A549 (cell line): ENCODE data around the gene HPS5. TPM values are rescaled to one million over a fixed set of nuclear protein-coding genes. Genes with fewer than 3 reads are reported as not detected.

ENCODE experiments used
- ATAC-seq, 2 experiments: fragments of 200-7000 bp in 1 of 2; fragments of >200 bp in 1 of 2; cut with Nextera tagmentation in 1 of 2; cut with Tn5 transposase in 1 of 2; 3 replicates each; pipeline versions ENCODE4 v1.8.0 to v1.9.1; 2018 to 2020; ENCODE audit warnings: mild to moderate bottlenecking in 1 of 2, moderate library complexity in 1 of 2
- CTCF ChIA-PET: fragments of 300-600 bp; sonication (Branson Sonifier 250); formaldehyde crosslinking; extraction: SDS; loops from one replicate; lab custom pipeline; 2021; ENCODE audit warnings: antibody characterized with exemption, inconsistent platforms; lab: Yijun Ruan, JAX
- POLR2A ChIA-PET: fragments of 350-600 bp; formaldehyde crosslinking; extraction: SDS; loops from one replicate; lab custom pipeline; 2021; ENCODE audit warnings: antibody characterized with exemption, inconsistent platforms; lab: Yijun Ruan, JAX
- DNase-seq, 2 experiments: peaks; one replicate each; pipeline versions ENCODE4 v3.0.0 to v3.0.0-alpha.2; 2011 to 2016; ENCODE audit warnings: low read depth in 1 of 2, low spot score in 1 of 2
- FAIRE-seq: peaks from 2 replicates; lab custom pipeline; 2011; peaks lifted over from hg19 to GRCh38; lab: Jason Lieb, UNC
- H3K27ac ChIP-seq, 2 experiments: fragments of >200 bp; sonication (Bioruptor Twin); formaldehyde crosslinking; 3 replicates each; pipeline ENCODE4 v1.5.1; 2016 to 2017
- H3K4me1 ChIP-seq: fragments of >200 bp; sonication (Bioruptor Twin); formaldehyde crosslinking; 3 replicates; pipeline ENCODE4 v1.6.1; 2016
- H3K4me2 ChIP-seq: fragments of >200 bp; sonication (Bioruptor Twin); formaldehyde crosslinking; 3 replicates; pipeline ENCODE4 v1.6.1; 2016
- H3K4me3 ChIP-seq: fragments of >200 bp; sonication (Bioruptor Twin); formaldehyde crosslinking; 3 replicates; pipeline ENCODE4 v1.5.1; 2016
- H3K9me3 ChIP-seq: fragments of >200 bp; sonication (Bioruptor Twin); formaldehyde crosslinking; 3 replicates; pipeline ENCODE4 v1.6.1; 2016
- BHLHE40 ChIP-seq: IDR thresholded peaks from 2 replicates; pipeline ENCODE4 v1.6.1; 2012; ENCODE audit warnings: low read depth, low read length, inconsistent platforms
- CBX8 ChIP-seq: fragments of 200-600 bp; sonication (generic); IDR thresholded peaks from 2 replicates; pipeline ENCODE4 v1.6.1; 2016
- HOXB13 ChIP-seq: fragments of 250-450 bp; sonication (Bioruptor Pico); IDR thresholded peaks from 2 replicates; pipeline ENCODE4 v1.5.0; 2020; ENCODE audit warnings: low read depth, mild to moderate bottlenecking, moderate library complexity
- HOXB5 ChIP-seq: fragments of 250-450 bp; sonication (Bioruptor Pico); IDR thresholded peaks from 2 replicates; pipeline ENCODE4 v1.5.0; 2020; ENCODE audit warnings: mild to moderate bottlenecking, moderate library complexity
- JUNB ChIP-seq: fragments of >200 bp; sonication (Bioruptor Twin); formaldehyde crosslinking; IDR thresholded peaks from 2 replicates; pipeline ENCODE4 v1.6.1; 2016
- KDM1A ChIP-seq: fragments of 200-600 bp; sonication (generic); IDR thresholded peaks from 2 replicates; pipeline ENCODE4 v1.6.1; 2016; ENCODE audit warnings: low read depth, mild to moderate bottlenecking
- NFE2L2 ChIP-seq: fragments of 150-350 bp; conservative IDR thresholded peaks from 2 replicates; pipeline ENCODE4 v1.6.1; 2014; ENCODE audit warnings: low read length
- POLR2AphosphoS2 ChIP-seq: conservative IDR thresholded peaks from 2 replicates; pipeline ENCODE4 v1.6.1; 2012; ENCODE audit warnings: low read length, improper control_type of control experiment, inconsistent platforms
- RAD21 ChIP-seq, 2 experiments: fragments of >200 bp in 1 of 2; sonication (Bioruptor Twin) in 1 of 2; formaldehyde crosslinking in 1 of 2; IDR thresholded peaks in 1 of 2; conservative IDR thresholded peaks in 1 of 2; 2 replicates in 1 of 2; 3 replicates in 1 of 2; pipeline ENCODE4 v1.6.1; 2012 to 2018; ENCODE audit warnings: inconsistent platforms in 1 of 2
- RFX5 ChIP-seq: fragments of 450-650 bp; IDR thresholded peaks from 2 replicates; pipeline ENCODE4 v1.7.1; 2014; ENCODE audit warnings: antibody characterized with exemption, mild to moderate bottlenecking, moderate library complexity
- RNF2 ChIP-seq: fragments of 200-600 bp; sonication (generic); IDR thresholded peaks from 2 replicates; pipeline ENCODE4 v1.6.1; 2016; ENCODE audit warnings: low read depth, mild to moderate bottlenecking, antibody characterized with exemption, moderate library complexity, borderline replicate concordance
- TFCP2L1 ChIP-seq: fragments of 250-450 bp; sonication (Bioruptor Pico); IDR thresholded peaks from 2 replicates; pipeline ENCODE4 v1.5.0; 2021; ENCODE audit warnings: mild to moderate bottlenecking
- USF2 ChIP-seq: fragments of 450-650 bp; IDR thresholded peaks from 2 replicates; pipeline ENCODE4 v1.6.1; 2014; ENCODE audit warnings: antibody characterized with exemption
- ZC3H11A ChIP-seq: fragments of 450-650 bp; IDR thresholded peaks from 2 replicates; pipeline ENCODE4 v1.6.1; 2014; ENCODE audit warnings: antibody characterized with exemption, mild to moderate bottlenecking
- WGBS: methylation state at CpG from one replicate; pipeline ENCODE4 v1.1.6; 2017; ENCODE audit errors: missing lambda C conversion rate; 5-methylcytosine and 5-hydroxymethylcytosine counted together
- polyA plus RNA-seq, 4 experiments: library from polyadenylated mRNA; depleted of rRNA in 3 of 4; stranded (reverse); fragments of >200 nt; fragmentation: RNase III in 1 of 4; extraction: RNeasy Plus Mini Kit Qiagen cat#74134 plus additional on column Dnase treatment in 1 of 4; gene quantifications; 2 replicates in 3 of 4; 3 replicates in 1 of 4; pipeline ENCODE4 v1.2.3, GENCODE V29; 2011 to 2017
- TF ChIP-seq, protein P1 (sequence below): fragments of 250-450 bp; sonication (Bioruptor Pico); IDR thresholded peaks from 2 replicates; pipeline ENCODE4 v1.5.0; 2020; ENCODE audit warnings: low read depth, mild to moderate bottlenecking, moderate library complexity

Gene HPS5
- polyA plus RNA-seq, 2 of the 4 experiments (the other 2 are of a cell fraction) = 18.4 to 29.1 TPM

DNA sequence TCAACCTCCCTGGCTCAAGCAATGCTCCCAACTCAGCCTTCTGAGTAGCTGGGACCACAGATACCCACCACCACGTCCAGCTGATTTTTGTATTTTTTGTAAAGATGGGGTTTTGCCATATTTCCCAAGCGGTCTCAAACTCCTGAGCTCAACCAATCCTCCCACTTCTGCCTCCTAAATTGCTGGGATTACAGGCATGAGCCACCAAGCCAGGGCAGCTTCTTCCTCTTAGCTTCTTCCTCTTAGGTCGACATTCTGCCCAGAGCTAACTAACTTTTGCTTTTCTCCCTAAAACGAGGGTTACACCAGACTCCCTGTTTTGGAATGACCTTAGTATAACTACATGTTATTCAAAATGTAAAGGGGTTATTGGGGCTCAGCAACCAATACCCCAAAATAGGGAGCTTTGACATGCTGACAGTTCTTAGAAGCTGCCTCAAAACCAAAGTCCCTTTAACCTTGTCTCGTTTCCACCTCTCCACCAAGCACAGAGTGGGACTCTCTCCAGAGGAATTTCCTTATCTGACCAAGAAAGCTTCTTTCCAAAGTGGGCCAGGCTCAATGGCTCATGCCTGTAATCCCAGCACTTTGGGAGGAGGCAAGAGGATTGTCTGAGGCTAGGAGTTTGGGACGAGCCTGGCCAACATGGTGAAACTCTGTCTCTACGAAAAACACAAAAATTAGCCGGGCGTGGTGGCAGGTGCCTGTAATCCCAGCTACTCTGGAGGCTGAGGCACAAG is 7.0 kb downstream of the HPS5 start:
- Histone ChIP-seq H3K4me2 (no peak overlapping the region), H3K27ac (no peak overlapping the region), H3K9me3 (no peaks in the 10 kb centered on the region)
- no peak for DNase-seq
- TF ChIP-seq POLR2AphosphoS2 = no peak
- TF ChIP-seq BHLHE40 = no peak
- TF ChIP-seq NFE2L2 = no peak
- no peak for TF ChIP-seq RFX5
- no peak for TF ChIP-seq HOXB13 (CRISPR knock-in tag)
- no peak for TF ChIP-seq KDM1A
- no peak for TF ChIP-seq HOXB5 (CRISPR knock-in tag)
- no peak for TF ChIP-seq JUNB
- TF ChIP-seq, all 56 proteins: peak for 0
- WGBS = 92% methylated on average over 9 of the region's 9 CpGs
- H3K4me1 ChIP-seq = peaks cover 32% of the 10 kb centered on the region
- CTCF ChIA-PET = interaction anchor here (0.6 to 0.7 kb wide), 2 partner anchors 9 to 32 kb away, joined by 3 read pairs; no protein-coding TSS in a partner anchor
- FAIRE-seq (no peak), ATAC-seq (no peak)
- POLR2A ChIA-PET = interaction anchor here (1.3 kb wide), 1 partner anchor 8 kb away, joined by 4 read pairs; no protein-coding TSS in a partner anchor
- H3K4me3 ChIP-seq = no peak overlapping the region

DNA sequence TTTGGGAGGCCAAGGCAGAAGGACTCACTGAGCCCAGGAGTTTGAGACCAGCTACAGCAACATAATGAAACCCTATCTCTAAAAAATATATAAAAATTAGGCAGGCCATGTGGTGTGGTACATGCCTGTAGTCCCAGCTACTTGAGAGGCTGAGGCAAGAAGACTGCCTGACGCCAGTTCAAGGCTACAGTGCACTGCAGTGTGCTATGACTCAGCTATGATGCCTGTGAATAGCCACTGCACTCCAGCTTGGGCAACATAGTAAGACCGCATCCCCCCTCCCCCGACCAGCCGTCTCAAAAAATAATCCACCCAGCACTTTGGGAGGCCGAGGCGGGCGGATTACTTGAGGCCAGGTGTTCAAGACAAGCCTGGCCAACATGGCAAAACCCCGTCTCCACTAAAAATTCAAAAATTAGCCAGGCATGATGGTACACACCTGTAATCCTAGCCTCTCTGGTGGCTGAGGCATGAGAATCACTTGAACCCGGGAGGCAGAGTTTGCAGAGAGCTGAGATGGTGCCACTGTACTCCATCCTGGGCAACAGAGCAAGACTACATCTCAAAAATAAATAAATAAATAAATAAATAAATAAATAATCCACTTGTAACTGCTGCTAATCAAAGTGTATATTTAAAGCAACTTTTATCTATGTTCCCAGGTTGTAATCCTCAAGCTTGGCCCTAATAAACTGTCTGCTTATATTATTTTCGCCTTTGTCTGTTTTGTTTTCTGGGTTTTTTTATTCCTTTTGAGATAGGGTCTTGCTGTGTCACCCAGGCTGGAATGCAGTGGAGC is 7.8 kb downstream of the HPS5 start:
- Histone ChIP-seq H3K9me3 (no peaks in the 10 kb centered on the region), H3K4me1 (peaks cover 25% of the 10 kb centered on the region), H3K27ac (peak overlapping the region in 1 of 2 experiments; percentile 32; a peak in 1 of 6 replicates), H3K4me3 (no peak overlapping the region), H3K4me2 (peak overlapping the region; percentile 45; the same call in 1 of the 3 replicates)
- ChIA-PET POLR2A (interaction anchor here (1.3 to 1.4 kb wide), 2 partner anchors 9 to 80 kb away, joined by 4 read pairs; partner anchors contain the start of gene LDHA), CTCF (interaction anchor here (0.7 kb wide), 1 partner anchor 9 kb away, joined by 3 read pairs; no protein-coding TSS in a partner anchor)
- DNase-seq (peak in 1 of 2 experiments; percentile 39), FAIRE-seq (no peak), ATAC-seq (peak in 1 of 2 experiments; percentile 61; a peak in 3 of 6 replicates)
- 77% methylated on average over 10 of the region's 10 CpGs for WGBS
- TF ChIP-seq RNF2 (no peak), ZC3H11A (peak; percentile 64), CBX8 (no peak), TFCP2L1 (CRISPR knock-in tag) (no peak)

DNA sequence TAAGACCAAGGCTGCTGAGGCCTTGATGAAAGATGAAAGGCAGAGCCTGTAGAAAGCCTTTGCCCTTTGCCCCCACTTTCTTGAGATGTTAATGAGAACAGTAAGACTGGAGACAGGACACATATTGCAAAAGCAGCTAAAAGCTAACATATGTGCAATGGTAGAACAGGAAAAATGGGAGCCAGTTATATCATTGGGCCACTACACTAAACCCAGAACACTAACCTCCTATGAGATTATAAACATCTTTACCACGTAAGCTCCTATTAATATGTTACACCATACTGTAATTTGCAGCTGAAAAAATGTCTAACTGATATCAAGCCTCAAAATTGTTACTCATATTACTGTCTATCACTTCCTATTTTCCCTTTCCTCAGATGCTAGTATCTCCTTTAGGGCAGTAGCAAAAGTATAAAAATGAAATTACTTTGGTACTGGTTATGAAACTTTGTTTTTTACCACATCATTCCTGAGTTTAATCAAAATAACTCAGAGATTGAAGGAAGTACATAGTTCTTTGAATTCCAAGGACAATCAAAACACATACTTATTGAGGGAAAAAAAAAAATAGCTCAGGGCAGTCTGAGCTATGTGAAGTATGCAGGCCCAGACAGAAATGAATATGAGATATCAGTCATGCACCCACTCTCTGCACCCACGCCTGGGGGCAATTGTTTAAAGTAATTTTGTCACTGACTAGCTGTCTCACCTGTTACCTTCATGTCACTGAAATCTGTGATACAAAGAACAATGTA is 9.1 kb downstream of the HPS5 start:
- ChIA-PET CTCF (interaction anchor here (0.9 kb wide), 1 partner anchor 9 kb away, joined by 4 read pairs; no protein-coding TSS in a partner anchor), POLR2A (interaction anchor here (1.4 kb wide), 1 partner anchor 82 kb away, joined by 4 read pairs; the partner anchor contains the start of gene LDHA)
- FAIRE-seq (no peak), ATAC-seq (peak in 1 of 2 experiments; percentile 62; a peak in 3 of 6 replicates), DNase-seq (no peak)
- Histone ChIP-seq H3K9me3 (no peaks in the 10 kb centered on the region), H3K27ac (peak overlapping the region in 1 of 2 experiments; percentile 32; a peak in 2 of 6 replicates), H3K4me1 (peaks cover 21% of the 10 kb centered on the region), H3K4me3 (no peak overlapping the region), H3K4me2 (peak overlapping the region; percentile 45; the same call in 2 of the 3 replicates)
- peak; percentile 19 for TF ChIP-seq RFX5
- TF ChIP-seq RAD21 (conservative IDR thresholded peaks at IDR 0.05 in 1 of 2, IDR thresholded peaks at IDR 0.05 in 1 of 2) = no peak
- WGBS = 83% methylated on average over 2 of the region's 2 CpGs

DNA sequence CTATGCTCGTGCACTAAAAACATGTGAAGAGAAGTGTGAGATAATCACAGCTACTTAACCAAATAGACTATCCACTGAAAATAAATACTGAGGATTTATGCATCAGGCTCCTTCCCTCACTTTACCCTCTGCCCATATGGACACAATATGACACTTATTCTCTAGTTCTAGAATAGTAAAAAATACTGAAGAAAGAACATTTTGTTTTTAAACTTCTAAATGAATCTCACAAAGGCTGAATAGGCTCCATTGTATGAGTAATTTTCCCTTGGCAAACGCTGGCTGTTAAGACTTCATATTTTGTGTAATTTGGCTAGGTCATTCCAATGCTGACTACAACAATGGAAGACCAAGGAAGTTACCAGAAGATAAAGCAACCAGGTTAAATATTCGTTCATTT is 9.9 kb downstream of the HPS5 start:
- 83% methylated on average over 3 of the region's 3 CpGs for WGBS
- H3K27ac ChIP-seq = 0 out of 6 replicates have a peak overlapping the region, but pooled peaks of 1 of the 2 experiments have one; percentile 10
- TF ChIP-seq, protein P1, sequence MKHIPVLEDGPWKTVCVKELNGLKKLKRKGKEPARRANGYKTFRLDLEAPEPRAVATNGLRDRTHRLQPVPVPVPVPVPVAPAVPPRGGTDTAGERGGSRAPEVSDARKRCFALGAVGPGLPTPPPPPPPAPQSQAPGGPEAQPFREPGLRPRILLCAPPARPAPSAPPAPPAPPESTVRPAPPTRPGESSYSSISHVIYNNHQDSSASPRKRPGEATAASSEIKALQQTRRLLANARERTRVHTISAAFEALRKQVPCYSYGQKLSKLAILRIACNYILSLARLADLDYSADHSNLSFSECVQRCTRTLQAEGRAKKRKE = no peak
- no peak for TF ChIP-seq USF2
- H3K4me3 ChIP-seq = no peak overlapping the region
- ATAC-seq (no peak), DNase-seq (no peak), FAIRE-seq (no peak)
- no peak overlapping the region; the same call in 2 of the 3 replicates for H3K4me2 ChIP-seq
- CTCF ChIA-PET = interaction anchor here (0.7 kb wide), 1 partner anchor 42 kb away, joined by 3 read pairs; no protein-coding TSS in a partner anchor
- no peaks in the 10 kb centered on the region for H3K9me3 ChIP-seq
- POLR2A ChIA-PET = no interaction called here
- peaks cover 21% of the 10 kb centered on the region for H3K4me1 ChIP-seq
